Activated CD8-positive, alpha-beta memory T cell treated with anti-CD3 and anti-CD28 coated beads for 36 hours (primary cell): ENCODE data around the gene IFNA16. TPM values are rescaled to one million over a fixed set of nuclear protein-coding genes. Genes with fewer than 3 reads are reported as not detected.
"Not testable (repeated sequence)": the region's sequence is repeated elsewhere in the genome, so short reads cannot be mapped to it uniquely, and the experiment has no call there.

Source experiments
- CTCF ChIA-PET: fragments of 350-600 bp; sonication (Branson Sonifier 250); formaldehyde crosslinking; loops from one replicate; lab custom pipeline; 2021; ENCODE audit warnings: antibody characterized with exemption; lab: Charles Lee
- POLR2A ChIA-PET: fragments of 350-600 bp; sonication (Branson Sonifier 250); formaldehyde crosslinking; loops from one replicate; lab custom pipeline; 2021; ENCODE audit warnings: antibody characterized with exemption; lab: Charles Lee
- total RNA-seq, 2 experiments: library from RNA; stranded (reverse); gene quantifications; one replicate each; pipeline ENCODE4 v1.2.3, GENCODE V29; 2021

The IFNA16 gene
- total RNA-seq, 2 experiments from 2014 or later, result not detected

DNA sequence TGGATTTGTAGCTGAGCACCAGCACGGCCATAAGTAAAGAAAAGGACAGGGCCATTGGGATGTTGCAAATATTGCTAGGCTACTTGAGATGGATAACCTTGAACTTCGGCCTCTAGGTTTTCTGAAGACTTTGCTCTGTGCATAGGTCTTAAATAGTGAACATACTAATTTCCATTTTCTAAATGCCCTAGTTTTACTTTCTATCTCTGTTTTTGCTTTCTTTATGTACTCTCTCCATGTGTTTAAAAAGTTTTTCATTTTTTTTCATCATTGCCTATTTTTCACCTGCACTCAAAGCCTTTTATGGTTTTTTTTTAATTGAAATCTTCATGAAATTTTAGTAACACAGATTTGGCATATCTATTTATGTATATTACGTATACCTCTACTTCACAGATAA is 10.1 kb downstream of the IFNA16 start, which contains the start of gene IFNA10:
Gene IFNA10, minus strand, starts transcription at position 101 of the 400 bp plus-strand sequence. Its CDS starts 46 bp downstream, at position 55.
- CTCF ChIA-PET, POLR2A ChIA-PET: not testable (repeated sequence)

GRCh38 chr9:21205204-21205603 is 11.9 kb downstream of the IFNA16 start:
- ChIA-PET POLR2A (no interaction called here), CTCF (no interaction called here)

GRCh38 chr9:21202105-21202504 is 15.0 kb downstream of the IFNA16 start, which contains the start of gene IFNA7:
Gene IFNA7, minus strand, starts transcription at chr9:21202205. Its CDS starts 40 bp downstream, at chr9:21202165.
- POLR2A ChIA-PET, result not testable (repeated sequence)
- CTCF ChIA-PET, result interaction anchor here (1.0 kb wide), 1 partner anchor 19 kb away, joined by 3 read pairs; no protein-coding TSS in a partner anchor

DNA sequence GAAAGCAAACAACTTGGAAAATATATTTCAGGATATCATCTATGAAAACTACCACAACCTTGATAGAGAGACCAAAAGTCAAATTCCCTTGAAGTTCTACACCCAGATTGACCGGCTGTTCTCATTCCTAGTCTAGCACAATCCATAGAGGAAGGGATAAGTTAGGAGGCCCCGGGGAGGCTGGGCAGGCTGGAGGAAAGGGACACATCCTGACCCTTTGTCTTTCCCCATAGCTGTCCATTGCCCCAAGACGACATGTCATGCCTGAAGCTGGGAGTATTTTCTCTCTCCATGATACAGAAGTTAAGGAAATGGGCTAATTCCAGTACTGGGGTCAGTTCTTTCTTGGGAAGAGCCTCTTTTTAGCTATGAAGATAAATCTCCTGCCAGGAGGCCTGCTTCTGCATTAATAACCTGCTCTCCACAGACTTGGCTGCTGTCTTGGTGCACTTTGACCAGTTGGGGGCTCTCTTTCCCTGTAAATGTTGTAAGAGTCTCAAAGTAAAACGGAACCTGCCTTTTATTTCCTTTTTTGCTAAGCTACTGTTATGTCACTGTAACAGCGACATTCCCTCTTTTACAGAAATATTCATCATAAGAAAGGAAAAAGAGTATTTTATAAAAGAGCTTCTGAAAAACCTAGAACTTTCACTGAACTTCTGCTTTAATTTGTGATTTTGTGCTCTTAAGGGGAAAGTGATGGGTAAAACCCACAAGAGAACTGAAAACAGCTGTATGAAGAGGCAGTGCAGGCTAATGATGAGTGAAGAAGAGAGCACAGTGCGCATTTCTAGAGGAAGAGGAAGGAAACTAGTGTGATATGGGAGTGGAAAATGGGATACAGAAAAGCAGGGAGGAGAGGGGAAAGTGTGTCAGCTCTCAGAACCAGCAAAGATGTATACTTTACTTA is 22.0 kb downstream of the IFNA16 start:
- CTCF ChIA-PET, result interaction anchor here (0.6 to 1.3 kb wide), 4 partner anchors 58 to 257 kb away, joined by 3 to 5 read pairs (median 4); no protein-coding TSS in a partner anchor
- POLR2A ChIA-PET, result not testable (repeated sequence)

DNA sequence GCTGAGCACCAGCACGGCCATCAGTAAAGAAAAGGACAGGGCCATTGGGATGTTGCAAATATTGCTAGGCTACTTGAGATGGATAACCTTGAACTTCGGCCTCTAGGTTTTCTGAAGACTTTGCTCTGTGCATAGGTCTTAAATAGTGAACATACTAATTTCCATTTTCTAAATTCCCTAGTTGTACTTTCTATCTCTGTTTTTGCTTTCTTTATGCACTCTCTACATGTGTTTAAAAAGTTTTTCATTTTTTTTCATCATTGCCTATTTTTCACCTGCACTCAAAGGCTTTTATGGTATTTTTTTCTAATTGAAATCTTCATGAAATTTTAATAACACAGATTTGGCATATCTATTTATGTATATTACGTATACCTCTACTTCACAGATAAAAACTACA is 29.6 kb downstream of the IFNA16 start, which contains the start of gene IFNA4:
Gene IFNA4, minus strand, starts transcription at position 101 of the 400 bp plus-strand sequence. Its CDS starts 56 bp downstream, at position 45.
- POLR2A ChIA-PET, CTCF ChIA-PET: not testable (repeated sequence)

DNA sequence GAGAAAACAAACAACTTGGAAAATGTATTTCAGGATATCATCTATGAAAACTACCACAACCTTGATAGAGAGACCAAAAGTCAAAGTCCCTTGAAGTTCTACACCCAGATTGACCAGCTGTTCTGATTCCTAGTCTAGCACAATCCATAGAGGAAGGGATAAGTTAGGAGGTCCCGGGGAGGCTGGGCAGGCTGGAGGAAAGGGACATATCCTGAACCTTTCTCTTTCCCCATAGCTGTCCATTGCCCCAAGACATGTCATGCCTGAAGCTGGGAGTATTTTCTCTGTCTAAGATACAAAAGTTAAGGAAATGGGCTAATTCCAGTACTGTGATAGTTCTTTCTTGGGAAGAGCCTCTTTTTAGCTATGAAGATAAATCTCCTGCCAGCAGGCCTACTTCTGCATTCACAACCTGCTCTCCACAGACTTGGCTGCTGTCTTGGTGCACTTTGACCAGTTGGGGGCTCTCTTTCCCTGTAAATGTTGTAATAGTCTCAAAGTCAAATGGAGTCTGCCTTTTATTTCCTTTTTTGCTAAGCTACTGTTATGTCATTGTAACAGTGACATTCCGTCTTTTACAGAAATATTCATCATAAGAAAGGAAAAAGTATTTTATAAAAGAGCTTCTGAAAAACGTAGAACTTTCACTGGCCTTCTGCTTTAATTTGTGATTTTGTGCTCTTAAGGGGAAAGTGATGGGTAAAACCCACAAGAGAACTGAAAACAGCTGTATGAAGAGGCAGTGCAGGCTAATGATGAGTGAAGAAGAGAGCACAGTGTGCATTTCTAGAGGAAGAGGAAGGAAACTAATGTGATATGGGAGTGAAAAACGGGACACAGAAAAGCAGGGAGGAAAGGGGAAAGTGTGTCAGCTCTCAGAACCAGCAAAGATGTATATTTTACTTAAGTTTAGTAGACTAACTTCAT is 34.0 kb downstream of the IFNA16 start:
- CTCF ChIA-PET, result interaction anchor here (1.0 to 1.3 kb wide), 2 partner anchors 9 to 19 kb away, joined by 3 read pairs; partner anchors contain the start of gene IFNA7
- POLR2A ChIA-PET, result not testable (repeated sequence)

DNA sequence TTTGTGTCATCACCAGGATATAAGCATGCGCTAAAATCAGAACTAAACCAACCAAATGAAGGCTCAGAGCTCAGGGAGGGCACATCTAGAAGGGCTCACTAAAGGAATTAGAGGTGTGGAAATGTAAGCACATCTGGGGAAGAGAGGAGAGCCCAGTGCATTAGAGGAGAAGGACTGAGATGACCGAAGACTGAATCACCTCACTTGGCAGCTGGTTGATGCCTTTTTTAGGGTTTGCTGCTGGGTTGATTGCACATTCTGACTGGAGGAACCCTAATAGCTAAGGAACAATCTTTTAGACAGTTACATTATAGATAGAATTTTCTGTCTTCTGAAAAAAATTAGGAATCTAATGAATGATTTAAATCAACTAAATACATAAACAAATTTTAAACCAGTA is 42.4 kb downstream of the IFNA16 start:
- ChIA-PET POLR2A (no interaction called here), CTCF (no interaction called here)

DNA sequence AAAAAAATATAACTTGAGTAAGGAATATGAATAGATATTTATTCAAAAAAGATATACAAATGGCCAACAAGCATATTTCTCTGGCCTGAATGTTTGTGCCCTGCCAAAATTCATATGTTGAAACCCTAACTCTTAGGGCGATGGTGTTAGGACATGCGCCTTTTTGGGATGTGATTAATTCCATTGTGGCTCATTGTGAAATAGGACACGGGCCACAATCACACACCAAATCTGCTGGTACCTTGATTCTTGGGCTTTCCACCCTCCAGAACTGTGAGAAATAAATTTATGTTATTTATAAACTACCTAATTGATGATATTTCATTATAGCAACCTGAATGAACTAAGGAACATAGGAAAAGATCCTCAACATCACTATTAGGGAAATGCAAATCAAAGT is 45.0 kb downstream of the IFNA16 start:
- ChIA-PET CTCF (no interaction called here), POLR2A (no interaction called here)

DNA sequence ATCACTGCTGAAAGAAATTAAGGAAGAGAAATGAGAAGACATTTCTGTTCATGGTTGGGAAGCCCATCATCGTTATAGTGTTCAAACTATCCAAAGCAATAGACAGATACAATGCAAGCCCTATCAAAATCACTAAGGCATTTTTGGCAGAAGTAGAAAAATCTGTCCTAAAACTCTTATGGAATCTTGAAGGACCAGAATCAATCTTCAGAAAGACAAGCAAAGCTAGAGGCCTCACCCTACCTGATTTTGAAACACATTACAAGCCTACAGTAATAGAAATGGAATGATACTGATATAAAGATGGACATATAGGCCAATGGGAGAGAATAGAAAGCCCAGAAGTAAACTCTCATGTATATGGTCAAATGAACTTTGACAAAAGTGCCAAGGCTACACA is 45.8 kb downstream of the IFNA16 start:
- ChIA-PET POLR2A (no interaction called here), CTCF (no interaction called here)

- POLR2A ChIA-PET, CTCF ChIA-PET: not testable (repeated sequence)
Observed at GRCh38 chr9:21166560-21166959, 50.6 kb downstream of the IFNA16 start, which contains the start of gene IFNA21. Gene IFNA21, minus strand, starts transcription at chr9:21166660. Its CDS starts 48 bp downstream, at chr9:21166612.

Other genes starting within 250 kb of the IFNA16 start
- gene HACD4, start 185.7 kb downstream of the IFNA16 start, total RNA-seq, result 1 to 10 TPM; 4.3 to 4.6 TPM
- gene IFNB1, start 139.4 kb downstream of the IFNA16 start, total RNA-seq, result under 1 TPM in 1 of 2 experiments, not detected in 1; 0.36 TPM
- not detected for gene IFNW1, start 75.5 kb downstream of the IFNA16 start, total RNA-seq
- gene IFNA21, start 50.7 kb downstream of the IFNA16 start, total RNA-seq, result not detected
- gene IFNA4, start 29.7 kb downstream of the IFNA16 start, total RNA-seq, result not detected
- gene IFNA7, start 15.1 kb downstream of the IFNA16 start, total RNA-seq, result not detected
- gene IFNA10, start 10.2 kb downstream of the IFNA16 start, total RNA-seq, result not detected
- not detected for gene IFNA17, start 10.9 kb upstream of the IFNA16 start, total RNA-seq
- gene IFNA14, start 22.7 kb upstream of the IFNA16 start, total RNA-seq, result not detected
- not detected for gene IFNA5, start 88.0 kb upstream of the IFNA16 start, total RNA-seq
- gene KLHL9, start 118.1 kb upstream of the IFNA16 start, total RNA-seq, result 10 to 100 TPM; 13.2 to 14.2 TPM
- not detected for gene IFNA6, start 133.6 kb upstream of the IFNA16 start, total RNA-seq
- gene IFNA13, start 150.7 kb upstream of the IFNA16 start, total RNA-seq, result not detected
- not detected for gene IFNA2, start 168.1 kb upstream of the IFNA16 start, total RNA-seq
- gene IFNA8, start 191.8 kb upstream of the IFNA16 start, total RNA-seq, result not detected
- not detected for gene IFNA1, start 223.1 kb upstream of the IFNA16 start, total RNA-seq